GM18951 (cell line): ENCODE results near the gene FANCF.
"Not testable (repeated sequence)": the region's sequence is repeated elsewhere in the genome, so short reads cannot be mapped to it uniquely, and the experiment has no call there.

Experiments used
- POLR2A ChIP-seq: IDR thresholded peaks from 4 replicates; pipeline ENCODE4 v1.6.1; 2011; ENCODE audit warnings: mild to moderate bottlenecking; ENCODE audit not compliant: insufficient read length, insufficient read depth; ENCODE audit errors: extremely low read depth
- in situ Hi-C: fragments of 300-500 bp; cut with MboI; formaldehyde crosslinking; loops from one replicate; pipeline ENCODE4 v1.12.0; 2022; ENCODE audit warnings: low sequenced_read_pairs, mixed read lengths, inconsistent platforms; ENCODE audit not compliant: unreplicated experiment

FANCF gene

GRCh38 chr11:22625448-22626287, at the start of gene FANCF:
FANCF (minus strand) TSS chr11:22625823; CDS start chr11:22625810, 13 bp downstream.
- TF ChIP-seq POLR2A: peak; percentile 55
- in situ Hi-C loops: no loop called here

- in situ Hi-C loops: no loop called here
- TF ChIP-seq POLR2A: no peak
These were observed 49.1 kb upstream of the FANCF start for GRCh38 chr11:22674470-22675439.

GRCh38 chr11:22671751-22672150, 46.1 kb upstream of the FANCF start:
- no peak for TF ChIP-seq POLR2A
- in situ Hi-C loops: no loop called here

- no peak for TF ChIP-seq POLR2A
- in situ Hi-C loops: no loop called here
These were observed 45.2 kb upstream of the FANCF start for GRCh38 chr11:22670830-22671229.

GRCh38 chr11:22669368-22669767, 43.7 kb upstream of the FANCF start:
- in situ Hi-C loops: loop anchor here (10.0 kb wide), 1 partner anchor 105 kb away; no protein-coding TSS in a partner anchor
- peak; percentile 11 for TF ChIP-seq POLR2A

- peak; percentile 32 for TF ChIP-seq POLR2A
- in situ Hi-C loops: loop anchor here (10.0 kb wide), 1 partner anchor 107 kb away; no protein-coding TSS in a partner anchor
These were observed 42.6 kb upstream of the FANCF start for GRCh38 chr11:22668005-22668796.

- in situ Hi-C loops: loop anchor here (10.0 kb wide), 1 partner anchor 108 kb away; no protein-coding TSS in a partner anchor
- peak; percentile 63 for TF ChIP-seq POLR2A
These were observed 41.2 kb upstream of the FANCF start for GRCh38 chr11:22666688-22667439.

- TF ChIP-seq POLR2A: no peak
- in situ Hi-C loops: loop anchor here (10.0 kb wide), 1 partner anchor 108 kb away; no protein-coding TSS in a partner anchor
These were observed 40.7 kb upstream of the FANCF start, which contains the start of gene GAS2 for GRCh38 chr11:22666325-22666687. GAS2 (plus strand) TSS chr11:22666611; CDS start chr11:22674870, 8,259 bp downstream.

GRCh38 chr11:22659783-22660182, 34.2 kb upstream of the FANCF start:
- TF ChIP-seq POLR2A: no peak
- in situ Hi-C loops: loop anchor here (10.0 kb wide), 1 partner anchor 115 kb away; no protein-coding TSS in a partner anchor

- in situ Hi-C loops: no loop called here
- TF ChIP-seq POLR2A: peak; percentile 24
These were observed 31.6 kb upstream of the FANCF start for GRCh38 chr11:22657101-22657694.

GRCh38 chr11:22656130-22656529, 30.5 kb upstream of the FANCF start:
- in situ Hi-C loops: no loop called here

GRCh38 chr11:22652346-22652745, 26.7 kb upstream of the FANCF start:
- in situ Hi-C loops: not testable (repeated sequence)

More at GRCh38 chr11:22656130-22656529, 30.5 kb upstream of the FANCF start:
- TF ChIP-seq POLR2A: no peak
